Peyer's patch (tissue), 4 donors: Measurements from ENCODE around the gene CTR9. TPM values are rescaled to one million over a fixed set of nuclear protein-coding genes. Genes with fewer than 3 reads are reported as not detected.

Source experiments
- DNase-seq, 3 donors: peaks; one replicate each; pipeline ENCODE4 v3.0.0-alpha.2; 2017 to 2019
- H3K27ac ChIP-seq, 4 donors: fragments of 200-600 bp; sonication (generic); one replicate each; pipeline ENCODE4 v1.5.1; 2016 to 2019
- H3K27me3 ChIP-seq, 2 donors: fragments of 200-600 bp; sonication (generic); one replicate each; pipeline ENCODE4 v1.5.1; 2019
- H3K36me3 ChIP-seq, 3 donors: fragments of 200-600 bp; sonication (generic); one replicate each; pipeline ENCODE4 v1.5.1; 2016 to 2019
- H3K4me1 ChIP-seq, 4 donors: fragments of 200-600 bp; sonication (generic); one replicate each; pipeline ENCODE4 v1.5.1; 2016 to 2019
- H3K4me3 ChIP-seq, 4 donors: fragments of 200-600 bp; sonication (generic); 1 replicate in 3 of 4; 2 replicates in 1 of 4; pipeline ENCODE4 v1.5.1; 2016 to 2019; ENCODE audit warnings: mild to moderate bottlenecking in 1 of 4
- H3K9me3 ChIP-seq, 4 donors: fragments of 200-600 bp; sonication (generic); one replicate each; pipeline ENCODE4 v1.5.1; 2016 to 2019; ENCODE audit warnings: mild to moderate bottlenecking in 1 of 4
- POLR2A ChIP-seq, 2 donors: fragments of 450-650 bp; IDR thresholded peaks; one replicate each; pipeline ENCODE4 v1.5.1; 2017; ENCODE audit warnings: antibody characterized with exemption in 2 of 2, mild to moderate bottlenecking in 2 of 2, moderate library complexity in 2 of 2
- total RNA-seq, 4 donors: library from RNA; depleted of rRNA; stranded (reverse); fragments of >200 nt; gene quantifications; one replicate each; pipeline ENCODE4 v1.1.0, GENCODE V29; 2016
- TF ChIP-seq, protein P1 (sequence below), 6 experiments: fragments of 450-650 bp in 4 of 6; fragments of 200-600 bp in 2 of 6; sonication (generic) in 1 of 6; IDR thresholded peaks; one replicate each; pipeline ENCODE4 v1.5.1; 2017 to 2019; ENCODE audit warnings: antibody characterized with exemption in 6 of 6, mild to moderate bottlenecking in 3 of 6, moderate library complexity in 1 of 6

Gene CTR9
- total RNA-seq, 4 donors from 2014 or later, result 15.0 to 31.0 (median 22.4) TPM

GRCh38 chr11:10763766-10764165 lies 12.7 kb downstream of the CTR9 start:
- H3K36me3 ChIP-seq, result peaks cover 0 to 84% (median 0%) of the 10 kb centered on the region in 3 donors
- no peak for DNase-seq

DNA sequence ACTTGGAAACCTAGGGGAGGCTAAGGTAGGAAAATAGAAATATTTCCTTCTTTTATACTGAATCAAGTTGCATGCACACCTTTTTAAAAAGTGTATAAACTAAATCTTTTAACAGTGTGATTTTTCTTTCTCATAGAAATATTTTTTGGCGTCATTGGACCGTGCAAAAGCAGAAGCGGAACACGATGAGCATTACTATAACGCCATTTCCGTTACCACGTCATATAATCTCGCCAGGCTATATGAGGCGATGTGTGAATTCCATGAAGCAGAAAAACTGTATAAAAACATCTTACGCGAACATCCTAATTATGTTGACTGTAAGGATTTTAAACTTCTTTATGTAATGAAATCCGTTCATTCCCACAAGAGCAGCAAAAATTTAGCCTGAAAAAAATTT lies 13.4 kb downstream of the CTR9 start:
- Histone ChIP-seq H3K4me1 (no peaks in the 10 kb centered on the region), H3K27me3 (no peaks in the 10 kb centered on the region), H3K4me3 (no peak overlapping the region), H3K36me3 (peaks cover 0 to 78% (median 0%) of the 10 kb centered on the region in 3 donors), H3K9me3 (no peaks in the 10 kb centered on the region), H3K27ac (no peak overlapping the region)
- TF ChIP-seq, protein P1, sequence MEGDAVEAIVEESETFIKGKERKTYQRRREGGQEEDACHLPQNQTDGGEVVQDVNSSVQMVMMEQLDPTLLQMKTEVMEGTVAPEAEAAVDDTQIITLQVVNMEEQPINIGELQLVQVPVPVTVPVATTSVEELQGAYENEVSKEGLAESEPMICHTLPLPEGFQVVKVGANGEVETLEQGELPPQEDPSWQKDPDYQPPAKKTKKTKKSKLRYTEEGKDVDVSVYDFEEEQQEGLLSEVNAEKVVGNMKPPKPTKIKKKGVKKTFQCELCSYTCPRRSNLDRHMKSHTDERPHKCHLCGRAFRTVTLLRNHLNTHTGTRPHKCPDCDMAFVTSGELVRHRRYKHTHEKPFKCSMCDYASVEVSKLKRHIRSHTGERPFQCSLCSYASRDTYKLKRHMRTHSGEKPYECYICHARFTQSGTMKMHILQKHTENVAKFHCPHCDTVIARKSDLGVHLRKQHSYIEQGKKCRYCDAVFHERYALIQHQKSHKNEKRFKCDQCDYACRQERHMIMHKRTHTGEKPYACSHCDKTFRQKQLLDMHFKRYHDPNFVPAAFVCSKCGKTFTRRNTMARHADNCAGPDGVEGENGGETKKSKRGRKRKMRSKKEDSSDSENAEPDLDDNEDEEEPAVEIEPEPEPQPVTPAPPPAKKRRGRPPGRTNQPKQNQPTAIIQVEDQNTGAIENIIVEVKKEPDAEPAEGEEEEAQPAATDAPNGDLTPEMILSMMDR (IDR thresholded peaks at IDR 0.05), result no peak
- TF ChIP-seq POLR2A (IDR thresholded peaks at IDR 0.05), result no peak
- DNase-seq, result no peak

More at GRCh38 chr11:10763766-10764165, 12.7 kb downstream of the CTR9 start:
- Histone ChIP-seq H3K9me3 (no peaks in the 10 kb centered on the region), H3K4me1 (no peaks in the 10 kb centered on the region), H3K4me3 (no peak overlapping the region), H3K27ac (no peak overlapping the region), H3K27me3 (no peaks in the 10 kb centered on the region)
- TF ChIP-seq, protein P1 (IDR thresholded peaks at IDR 0.05), result no peak
- no peak for TF ChIP-seq POLR2A (IDR thresholded peaks at IDR 0.05)

DNA sequence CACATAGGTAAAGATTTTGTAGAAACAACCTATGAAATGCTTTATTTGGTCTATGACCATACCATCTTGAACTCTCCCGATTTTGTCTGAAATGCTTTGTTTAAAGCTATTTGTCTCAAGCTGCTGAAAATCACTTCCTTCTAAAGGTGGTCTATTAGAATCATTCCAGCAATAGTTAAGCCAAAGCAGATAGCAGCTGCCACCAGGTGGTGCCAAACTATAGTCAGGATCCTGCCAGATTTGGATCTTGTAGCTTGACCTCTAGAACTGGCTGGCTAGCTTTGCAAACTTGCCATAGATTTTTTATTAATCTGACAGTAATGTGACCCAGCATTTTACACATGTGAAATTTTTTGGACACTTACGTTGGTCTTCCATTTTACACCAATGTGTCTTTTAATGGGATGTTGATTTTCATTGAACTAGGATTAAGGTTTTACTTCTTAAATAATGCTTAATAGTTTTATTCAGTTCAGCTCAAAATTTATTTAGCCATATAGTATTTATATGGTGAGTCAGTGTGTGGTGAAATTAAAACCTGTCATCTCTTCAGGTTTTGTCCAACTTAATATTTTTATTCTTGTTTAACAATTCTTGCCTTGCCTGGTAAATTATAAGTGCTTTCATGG lies 19.7 kb downstream of the CTR9 start:
- H3K27ac ChIP-seq, result no peak overlapping the region
- H3K9me3 ChIP-seq, result no peaks in the 10 kb centered on the region
- H3K36me3 ChIP-seq, result peaks cover 0 to 35% (median 0%) of the 10 kb centered on the region in 3 donors
- TF ChIP-seq POLR2A (IDR thresholded peaks at IDR 0.05), result no peak
- TF ChIP-seq, protein P1 (IDR thresholded peaks at IDR 0.05), result peak in 5 of 6 experiments; percentile 13 to 62 (median 58)
- H3K4me3 ChIP-seq, result no peak overlapping the region
- DNase-seq, result peak in 2 of 3 donors; percentile 42 to 66
- no peaks in the 10 kb centered on the region for H3K4me1 ChIP-seq
- H3K27me3 ChIP-seq, result no peaks in the 10 kb centered on the region

DNA sequence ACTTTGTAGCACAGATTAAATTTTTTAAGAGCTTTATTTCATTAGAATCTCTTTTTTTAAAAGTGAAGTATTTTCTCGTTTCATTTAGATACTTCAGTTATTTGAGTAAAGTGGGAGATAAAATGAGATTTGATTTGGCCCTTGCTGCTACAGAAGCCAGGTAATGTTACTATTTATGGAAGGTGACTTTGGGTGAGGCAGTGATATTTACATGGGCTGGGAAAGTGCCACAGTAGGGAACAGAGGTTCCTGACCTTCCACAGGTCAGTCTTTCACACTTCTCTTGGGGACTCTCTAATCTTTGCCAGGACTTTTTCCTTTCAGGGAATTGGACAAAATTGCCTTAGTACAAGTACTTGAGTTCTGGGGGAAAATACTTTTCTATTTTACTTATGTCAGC lies 20.4 kb downstream of the CTR9 start:
- Histone ChIP-seq H3K36me3 (peaks cover 0 to 35% (median 0%) of the 10 kb centered on the region in 3 donors), H3K9me3 (no peaks in the 10 kb centered on the region), H3K27ac (no peak overlapping the region), H3K27me3 (no peaks in the 10 kb centered on the region), H3K4me1 (no peaks in the 10 kb centered on the region), H3K4me3 (no peak overlapping the region)
- TF ChIP-seq POLR2A (IDR thresholded peaks at IDR 0.05), result no peak
- TF ChIP-seq, protein P1 (IDR thresholded peaks at IDR 0.05), result no peak
- DNase-seq, result no peak

DNA sequence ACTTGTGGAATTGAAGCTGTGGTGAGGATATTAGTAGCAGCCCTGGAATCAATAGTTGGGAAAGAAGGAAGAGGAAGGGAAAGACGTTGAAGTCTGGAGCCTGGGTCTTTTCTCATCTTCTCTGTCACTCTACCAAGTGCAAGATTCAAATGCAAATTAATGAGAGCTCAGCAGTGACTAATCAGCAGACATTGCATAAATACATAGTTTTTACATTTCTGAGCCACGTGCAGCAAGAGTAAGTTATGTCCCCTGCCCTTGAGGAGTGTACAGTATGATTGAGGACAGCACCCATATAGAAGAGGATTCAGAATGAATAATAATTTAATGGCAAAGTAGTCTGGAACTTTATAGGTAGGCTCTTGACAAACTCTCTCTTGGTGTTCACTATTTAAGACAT lies 23.8 kb downstream of the CTR9 start:
- Histone ChIP-seq H3K4me3 (no peak overlapping the region), H3K4me1 (no peaks in the 10 kb centered on the region), H3K9me3 (no peaks in the 10 kb centered on the region), H3K36me3 (peaks cover 0 to 55% (median 0%) of the 10 kb centered on the region in 3 donors), H3K27ac (no peak overlapping the region), H3K27me3 (no peaks in the 10 kb centered on the region)
- TF ChIP-seq, protein P1 (IDR thresholded peaks at IDR 0.05), result no peak
- TF ChIP-seq POLR2A (IDR thresholded peaks at IDR 0.05), result no peak
- DNase-seq, result no peak
